Islet precursor cell (in vitro differentiated cells): ENCODE data around the gene IFNA7.
A peak's percentile ranks its signal among the peaks of the same experiment; 100 is the strongest.
"Not testable (repeated sequence)": the region's sequence is repeated elsewhere in the genome, so short reads cannot be mapped to it uniquely, and the experiment has no call there.

Experiments used
- DNase-seq: peaks from one replicate; pipeline ENCODE4 v3.0.0-alpha.2; 2018

IFNA7 gene

GRCh38 chr9:21174671-21175070, 27.3 kb downstream of the IFNA7 start:
- DNase-seq, result no peak

- no peak for DNase-seq
These were observed 29.8 kb downstream of the IFNA7 start for GRCh38 chr9:21172156-21172555.

GRCh38 chr9:21171351-21171750, 30.7 kb downstream of the IFNA7 start:
- DNase-seq, result no peak

- not testable (repeated sequence) for DNase-seq
These were observed 35.4 kb downstream of the IFNA7 start, which contains the start of gene IFNA21 for GRCh38 chr9:21166560-21166959. IFNA21 (minus strand) TSS chr9:21166660; CDS start chr9:21166612, 48 bp downstream.

- DNase-seq, result no peak
These were observed 36.5 kb downstream of the IFNA7 start for GRCh38 chr9:21165516-21165915.

- peak; percentile 81 for DNase-seq
These were observed 41.8 kb downstream of the IFNA7 start for GRCh38 chr9:21160178-21160577.

- DNase-seq, result no peak
These were observed 46.5 kb downstream of the IFNA7 start for GRCh38 chr9:21155501-21155900.

GRCh38 chr9:21154018-21154608, 47.9 kb downstream of the IFNA7 start:
- DNase-seq, result no peak

GRCh38 chr9:21153336-21154017, 48.5 kb downstream of the IFNA7 start:
- peak; percentile 76 for DNase-seq
